ENCODE measurements around the gene THSD7B. TPM values are rescaled to one million over a fixed set of nuclear protein-coding genes. Genes with fewer than 3 reads are reported as not detected.

Gene THSD7B
- total and polyA plus RNA-seq, 3 donors from 2014 or later, result 0.87 to 2.1 (median 1.1) TPM

DNA sequence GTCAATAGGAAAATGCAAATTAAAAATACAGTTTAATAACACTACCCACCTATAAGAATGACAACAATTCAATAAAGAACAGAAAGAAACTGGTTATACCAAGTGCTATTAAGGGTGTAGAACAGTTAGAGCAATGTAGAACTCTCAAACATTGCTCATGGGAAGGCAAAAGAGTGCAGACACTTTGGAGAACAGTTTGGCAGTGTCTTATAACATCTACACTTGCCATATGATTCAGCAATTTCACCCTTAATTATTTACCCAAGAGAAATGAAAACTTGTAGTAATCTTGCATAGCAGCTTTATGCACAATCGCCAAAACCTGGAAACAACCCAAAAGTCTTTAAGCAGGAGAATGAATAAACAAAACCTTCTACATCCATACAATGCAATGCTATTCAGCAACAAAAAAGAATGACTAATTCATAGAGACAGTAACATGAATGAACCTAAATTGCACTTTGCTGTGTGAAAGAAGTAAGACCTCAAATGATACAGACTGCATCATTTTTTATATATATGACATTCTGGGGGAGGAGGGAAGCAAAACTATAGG, 455.2 kb downstream of the THSD7B start:
- Histone ChIP-seq H3K36me3 (ENCODE audit: low read depth, missing control alignments) (no peaks in the 10 kb centered on the region), H3K4me3 (no peak overlapping the region), H3K27me3 (no peaks in the 10 kb centered on the region), H3K27ac (no peak overlapping the region), H3K4me1 (no peaks in the 10 kb centered on the region), H3K9me3 (no peaks in the 10 kb centered on the region)
- TF ChIP-seq POLR2A (IDR thresholded peaks at IDR 0.05), result no peak
- TF ChIP-seq, protein P1, sequence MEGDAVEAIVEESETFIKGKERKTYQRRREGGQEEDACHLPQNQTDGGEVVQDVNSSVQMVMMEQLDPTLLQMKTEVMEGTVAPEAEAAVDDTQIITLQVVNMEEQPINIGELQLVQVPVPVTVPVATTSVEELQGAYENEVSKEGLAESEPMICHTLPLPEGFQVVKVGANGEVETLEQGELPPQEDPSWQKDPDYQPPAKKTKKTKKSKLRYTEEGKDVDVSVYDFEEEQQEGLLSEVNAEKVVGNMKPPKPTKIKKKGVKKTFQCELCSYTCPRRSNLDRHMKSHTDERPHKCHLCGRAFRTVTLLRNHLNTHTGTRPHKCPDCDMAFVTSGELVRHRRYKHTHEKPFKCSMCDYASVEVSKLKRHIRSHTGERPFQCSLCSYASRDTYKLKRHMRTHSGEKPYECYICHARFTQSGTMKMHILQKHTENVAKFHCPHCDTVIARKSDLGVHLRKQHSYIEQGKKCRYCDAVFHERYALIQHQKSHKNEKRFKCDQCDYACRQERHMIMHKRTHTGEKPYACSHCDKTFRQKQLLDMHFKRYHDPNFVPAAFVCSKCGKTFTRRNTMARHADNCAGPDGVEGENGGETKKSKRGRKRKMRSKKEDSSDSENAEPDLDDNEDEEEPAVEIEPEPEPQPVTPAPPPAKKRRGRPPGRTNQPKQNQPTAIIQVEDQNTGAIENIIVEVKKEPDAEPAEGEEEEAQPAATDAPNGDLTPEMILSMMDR (IDR thresholded peaks at IDR 0.05), result no peak
- WGBS, 2 donors, result 20 to 46% methylated on average over 1 of the region's 1 CpG
- DNase-seq, result no peak
- intact Hi-C loops (cut with DNase I; ENCODE audit: low total_unique reads), result no loop called here

DNA sequence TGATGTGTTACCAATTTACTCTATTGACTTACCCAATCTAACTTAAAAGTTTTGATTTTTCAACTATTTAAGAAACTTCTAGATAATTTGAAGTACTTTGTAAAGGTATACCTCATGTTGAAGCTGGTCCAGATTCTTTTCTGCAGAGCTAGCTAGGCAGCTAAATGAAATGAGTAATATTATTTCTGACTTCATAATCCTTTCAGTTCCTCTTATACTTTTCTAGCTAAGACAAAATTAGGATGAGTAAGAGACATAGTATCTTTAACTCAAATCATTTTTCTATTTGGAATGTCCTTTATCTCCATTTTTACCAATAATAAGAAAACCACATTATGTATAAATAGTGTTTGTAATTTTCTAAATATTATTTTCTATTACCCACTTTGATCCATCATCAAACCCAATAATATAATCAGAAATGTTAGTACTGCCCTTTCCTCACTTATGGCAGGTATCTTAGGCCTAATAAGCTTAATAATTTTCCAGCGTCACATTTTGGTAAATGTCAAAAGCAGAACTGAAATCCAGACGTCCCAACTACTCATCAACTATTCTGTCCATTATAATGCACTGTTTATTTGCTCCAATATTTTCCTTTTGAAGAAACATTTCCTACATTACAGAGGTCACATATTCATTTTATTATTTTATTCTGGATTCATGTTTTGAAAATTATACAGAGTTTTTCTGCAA, 456.6 kb downstream of the THSD7B start:
- intact Hi-C loops (cut with DNase I; ENCODE audit: low total_unique reads), result no loop called here
- no peak overlapping the region for H3K4me3 ChIP-seq
- TF ChIP-seq, protein P1 (IDR thresholded peaks at IDR 0.05), result no peak
- TF ChIP-seq POLR2A (IDR thresholded peaks at IDR 0.05), result no peak
- H3K4me1 ChIP-seq, result no peaks in the 10 kb centered on the region
- no peaks in the 10 kb centered on the region for H3K27me3 ChIP-seq
- no peak for DNase-seq
- no peaks in the 10 kb centered on the region for H3K9me3 ChIP-seq
- WGBS, 2 donors, result 88 to 95% methylated on average over 2 of the region's 2 CpGs
- H3K27ac ChIP-seq, result no peak overlapping the region
- H3K36me3 ChIP-seq (ENCODE audit: low read depth, missing control alignments), result no peaks in the 10 kb centered on the region

DNA sequence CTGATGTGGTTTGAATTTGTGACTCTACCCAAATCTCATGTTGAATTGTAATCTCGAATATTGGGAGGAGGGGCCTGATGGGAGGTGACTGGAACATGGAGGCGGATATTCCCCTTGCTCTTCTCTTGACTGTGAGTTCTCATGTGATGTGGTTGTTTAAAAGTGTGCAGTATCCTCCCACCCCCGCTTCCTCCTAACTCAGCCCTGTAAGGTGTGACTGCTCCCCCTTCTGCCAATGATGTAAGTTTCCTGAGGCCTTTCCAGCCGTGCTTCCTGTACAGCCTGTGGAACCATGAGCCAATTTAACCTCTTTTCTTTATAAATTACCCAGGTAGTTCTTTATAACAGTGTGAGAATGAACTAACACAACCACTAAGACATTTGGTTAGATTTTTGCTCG, 458.4 kb downstream of the THSD7B start:
- no peaks in the 10 kb centered on the region for H3K27me3 ChIP-seq
- no peaks in the 10 kb centered on the region for H3K36me3 ChIP-seq (ENCODE audit: low read depth, missing control alignments)
- intact Hi-C loops (cut with DNase I; ENCODE audit: low total_unique reads), result no loop called here
- TF ChIP-seq, protein P1 (IDR thresholded peaks at IDR 0.05), result no peak
- no peak for TF ChIP-seq POLR2A (IDR thresholded peaks at IDR 0.05)
- H3K4me1 ChIP-seq, result no peaks in the 10 kb centered on the region
- no peak overlapping the region for H3K4me3 ChIP-seq
- H3K27ac ChIP-seq, result no peak overlapping the region
- no peaks in the 10 kb centered on the region for H3K9me3 ChIP-seq
- no peak for DNase-seq
- 63 to 84% methylated on average over 5 of the region's 5 CpGs for WGBS, 2 donors

DNA sequence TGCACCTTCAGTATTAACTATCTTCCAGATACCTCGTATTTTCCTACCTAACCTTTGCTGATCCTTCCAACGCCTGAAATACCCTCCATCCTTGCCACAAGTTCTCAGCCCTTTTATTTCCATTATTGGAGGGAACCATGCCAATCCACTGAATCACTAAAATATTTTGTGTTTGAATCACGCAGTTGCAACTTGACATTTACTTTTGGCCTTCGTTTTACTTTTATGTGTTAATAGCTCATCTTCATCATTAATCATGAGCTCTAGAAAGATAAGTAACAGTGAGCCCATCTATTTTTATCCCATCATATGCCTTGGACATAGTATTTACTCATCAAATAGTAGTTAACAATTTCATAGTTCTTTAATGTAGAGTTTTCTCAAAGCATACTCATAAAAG, 463.2 kb downstream of the THSD7B start:
- no peaks in the 10 kb centered on the region for H3K27me3 ChIP-seq
- no peak for DNase-seq
- no peaks in the 10 kb centered on the region for H3K4me1 ChIP-seq
- H3K36me3 ChIP-seq (ENCODE audit: low read depth, missing control alignments), result no peaks in the 10 kb centered on the region
- no peak overlapping the region for H3K27ac ChIP-seq
- TF ChIP-seq POLR2A (IDR thresholded peaks at IDR 0.05), result no peak
- TF ChIP-seq, protein P1 (IDR thresholded peaks at IDR 0.05), result no peak
- no peak overlapping the region for H3K4me3 ChIP-seq
- 80 to 84% methylated on average over 4 of the region's 4 CpGs for WGBS, 2 donors
- H3K9me3 ChIP-seq, result no peaks in the 10 kb centered on the region
- intact Hi-C loops (cut with DNase I; ENCODE audit: low total_unique reads), result no loop called here

DNA sequence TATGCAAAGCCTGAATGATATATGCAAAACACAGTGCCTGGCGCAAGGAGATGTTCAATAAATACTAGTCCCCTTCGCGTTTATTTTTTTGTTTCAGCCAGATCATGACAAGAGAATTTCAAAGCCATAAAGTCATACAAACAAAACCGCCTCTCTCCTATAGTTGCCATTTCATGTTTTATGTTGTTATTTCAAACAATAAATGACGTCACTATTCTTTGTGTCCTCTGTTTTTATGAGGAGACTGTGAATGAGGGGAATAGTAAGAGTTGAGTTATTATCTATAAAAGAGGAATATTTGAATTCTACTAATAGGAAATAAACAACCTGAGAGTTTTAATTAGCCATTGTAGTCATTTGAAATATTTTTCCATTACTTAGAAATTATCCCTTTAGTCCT, 464.5 kb downstream of the THSD7B start:
- H3K4me3 ChIP-seq, result no peak overlapping the region
- intact Hi-C loops (cut with DNase I; ENCODE audit: low total_unique reads), result no loop called here
- WGBS, 2 donors, result 78% methylated on average over 5 of the region's 5 CpGs
- no peaks in the 10 kb centered on the region for H3K27me3 ChIP-seq
- no peak overlapping the region for H3K27ac ChIP-seq
- H3K4me1 ChIP-seq, result no peaks in the 10 kb centered on the region
- no peaks in the 10 kb centered on the region for H3K36me3 ChIP-seq (ENCODE audit: low read depth, missing control alignments)
- no peak for DNase-seq
- no peak for TF ChIP-seq POLR2A (IDR thresholded peaks at IDR 0.05)
- TF ChIP-seq, protein P1 (IDR thresholded peaks at IDR 0.05), result no peak
- H3K9me3 ChIP-seq, result no peaks in the 10 kb centered on the region
